Measurements from ENCODE around the gene MAST2. TPM values are rescaled to one million over a fixed set of nuclear protein-coding genes. Genes with fewer than 3 reads are reported as not detected.

MAST2 gene
- total RNA-seq, 1 experiment from 2014 or later, result 11.1 TPM

DNA sequence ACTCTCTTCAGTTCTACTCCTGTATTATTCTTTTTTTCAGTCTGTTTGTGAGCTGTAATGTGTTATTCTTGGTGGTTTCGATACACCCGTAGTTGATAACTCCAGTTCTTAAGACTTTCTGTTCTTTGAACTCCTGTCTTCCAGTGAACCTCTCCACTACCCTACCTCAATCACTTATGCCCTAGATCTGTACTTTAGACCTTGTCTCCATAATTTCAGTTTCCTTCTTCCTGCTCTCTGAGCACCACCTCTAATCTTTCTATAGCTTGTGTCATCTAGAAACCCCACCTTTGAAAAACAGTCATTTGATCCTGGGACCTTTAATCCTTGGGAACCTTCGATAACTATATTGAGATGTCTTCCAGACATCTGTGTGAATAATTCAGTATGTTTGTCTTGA lies 169.7 kb downstream of the MAST2 start:
- no peak for DNase-seq (ENCODE audit: extremely low read depth, low read depth)

DNA sequence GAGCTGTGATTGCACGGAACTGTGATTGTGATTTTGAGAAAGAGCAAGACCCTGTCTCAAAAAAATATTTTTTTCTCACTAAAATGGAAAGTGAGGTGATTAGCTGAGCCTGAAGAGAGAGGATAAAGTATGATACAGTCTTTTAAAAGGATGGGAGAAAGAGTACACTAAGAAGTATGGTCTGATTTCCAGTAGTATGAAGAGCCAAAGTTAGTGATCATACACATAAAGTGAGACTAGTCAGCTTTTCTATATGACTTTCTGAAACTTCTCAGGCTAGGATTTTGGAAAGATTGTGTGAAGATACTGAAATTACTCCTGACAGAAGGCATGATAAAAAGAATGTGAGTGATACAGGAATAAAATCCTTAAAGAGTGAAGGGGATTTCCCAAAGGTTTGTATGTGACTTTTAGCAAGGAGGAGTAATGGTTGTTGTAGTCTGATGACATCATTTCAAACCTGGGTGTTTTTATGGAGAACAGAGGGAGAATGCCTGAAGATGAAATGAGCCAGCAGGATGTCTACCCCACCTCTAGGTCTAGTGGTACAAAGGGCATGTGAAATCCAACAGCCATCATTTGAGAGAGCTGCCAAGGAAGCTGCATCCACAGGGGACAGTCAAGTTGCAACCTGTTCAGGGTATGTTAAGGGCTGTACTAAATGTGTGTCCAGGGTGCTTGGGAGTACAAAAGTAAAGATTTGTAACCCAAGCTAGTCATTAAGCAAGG lies 171.3 kb downstream of the MAST2 start:
- no peak for DNase-seq (ENCODE audit: extremely low read depth, low read depth)

DNA sequence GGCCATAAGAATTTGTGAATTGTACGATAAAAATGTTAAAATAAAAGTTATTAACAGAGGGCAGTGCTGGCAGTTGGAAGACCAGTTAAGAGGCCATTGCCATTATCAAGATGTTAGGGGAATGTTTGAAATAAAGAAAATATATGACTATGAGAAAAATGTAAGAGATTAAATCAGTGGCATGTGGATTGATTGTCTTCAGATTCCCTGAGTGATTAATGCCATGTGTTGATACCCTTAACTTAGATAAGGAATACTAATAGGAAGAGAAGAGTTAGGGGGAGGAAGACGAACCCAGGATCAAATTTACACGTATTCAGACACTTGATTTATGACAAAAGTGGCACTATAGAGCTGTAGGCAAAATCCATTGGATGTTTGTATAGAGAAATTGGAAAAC lies 173.2 kb downstream of the MAST2 start:
- no peak for DNase-seq (ENCODE audit: extremely low read depth, low read depth)

DNA sequence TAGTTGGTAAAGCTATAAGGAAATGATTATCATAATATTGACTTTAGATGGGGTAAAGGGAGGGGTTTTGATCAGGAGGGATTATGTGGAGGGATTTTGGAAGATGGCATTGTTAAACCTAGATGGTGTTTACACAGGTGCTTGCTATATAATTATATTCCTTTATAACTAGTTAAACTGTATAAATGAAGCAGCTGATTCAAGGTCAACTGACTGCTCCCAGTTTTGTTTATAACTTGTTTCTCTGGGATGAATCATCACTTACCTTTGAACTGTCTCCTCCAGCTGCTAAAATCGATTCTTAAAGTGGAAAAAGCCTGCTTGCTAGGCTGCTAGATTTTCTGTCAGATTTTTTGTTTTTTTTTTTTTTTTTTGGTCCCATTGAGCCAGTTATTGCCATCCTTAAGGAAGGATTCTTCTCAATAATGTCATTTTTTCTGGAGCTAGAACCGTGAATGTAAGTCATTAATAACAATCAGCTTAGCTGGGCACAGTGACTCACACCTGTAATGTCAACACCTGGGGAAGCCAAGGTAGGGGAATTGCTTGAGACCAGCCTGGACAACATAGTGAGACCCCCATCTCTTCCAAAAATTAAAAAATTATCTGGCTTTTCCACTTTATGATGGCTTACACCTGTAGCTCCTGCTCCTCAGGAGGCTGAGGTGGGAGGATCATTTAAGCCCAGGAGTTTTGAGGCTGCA lies 175.8 kb downstream of the MAST2 start:
- DNase-seq (ENCODE audit: extremely low read depth, low read depth), result no peak

DNA sequence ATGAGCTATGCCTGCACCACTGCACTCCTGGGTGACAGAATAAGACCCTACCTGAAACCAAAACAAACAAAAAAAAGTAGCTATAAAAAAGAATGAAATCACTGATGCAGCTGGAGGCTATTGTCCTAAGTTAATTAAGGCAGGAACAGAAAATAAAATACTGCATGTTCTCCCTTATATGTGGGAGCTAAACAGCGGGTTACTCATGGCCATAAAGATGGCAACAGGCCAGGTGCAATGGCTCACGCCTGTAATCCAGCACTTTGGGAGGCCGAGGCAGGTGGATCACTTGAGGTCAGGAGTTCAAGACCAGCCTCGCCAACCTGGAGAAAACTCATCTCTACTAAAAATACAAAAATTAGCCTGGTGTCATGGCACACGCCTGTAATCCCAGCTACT lies 176.4 kb downstream of the MAST2 start:
- no peak for DNase-seq (ENCODE audit: extremely low read depth, low read depth)

DNA sequence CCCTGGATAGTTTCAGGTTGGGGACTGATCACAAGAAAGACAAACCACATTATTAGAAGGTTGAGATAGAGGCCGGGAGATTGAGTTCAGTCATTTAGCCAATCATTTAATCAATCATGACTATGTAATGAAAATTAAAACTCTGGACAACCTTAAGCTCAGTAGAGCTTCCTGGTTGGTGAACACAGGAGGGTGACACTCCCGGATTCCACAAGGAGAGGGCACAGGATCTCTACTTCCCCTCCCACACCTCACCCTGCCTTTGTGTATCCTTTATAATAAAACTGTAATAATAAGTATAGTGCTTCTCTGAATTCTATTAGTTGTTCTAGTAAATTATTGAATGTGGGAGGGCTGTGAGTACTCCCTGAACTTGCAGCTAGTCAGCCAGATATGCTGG lies 178.9 kb downstream of the MAST2 start:
- DNase-seq (ENCODE audit: extremely low read depth, low read depth), result no peak

DNA sequence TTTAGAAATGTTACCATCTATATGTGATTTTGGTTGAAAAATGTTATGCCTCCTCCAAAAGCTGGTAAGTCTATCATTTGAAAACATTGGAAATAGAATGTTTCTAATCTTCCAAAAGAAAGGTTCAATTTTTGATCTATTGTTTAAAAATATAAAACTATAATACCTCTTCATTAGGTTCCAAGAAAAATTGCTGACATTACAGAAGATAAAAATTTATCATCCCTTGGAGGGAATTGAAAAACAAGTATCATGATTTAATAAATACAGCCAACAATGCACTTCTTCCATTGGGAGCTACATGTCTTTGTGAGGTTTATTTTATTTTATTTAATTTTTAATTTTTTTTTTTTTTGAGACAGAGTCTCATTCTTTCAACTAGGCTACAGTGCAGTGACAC lies 180.6 kb downstream of the MAST2 start:
- no peak for DNase-seq (ENCODE audit: extremely low read depth, low read depth)

DNA sequence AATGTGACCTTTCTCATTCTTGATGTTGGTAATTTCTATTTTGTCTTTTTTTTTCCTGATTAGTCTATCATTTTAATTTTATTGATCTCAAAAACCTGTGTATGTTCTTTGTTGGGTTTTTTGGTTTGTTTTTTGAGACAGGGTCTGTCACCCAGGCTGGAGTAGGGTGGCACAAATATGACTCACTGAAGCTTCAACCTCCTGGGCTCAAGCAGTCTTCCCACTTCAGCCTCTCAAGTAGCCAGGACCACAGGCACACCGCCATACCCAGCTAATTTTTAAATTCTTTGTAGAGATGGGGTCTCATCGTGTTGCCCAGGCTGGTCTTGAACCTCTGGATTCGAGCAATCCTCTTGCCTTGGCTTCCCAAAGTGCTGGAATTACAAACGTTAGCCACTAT lies 183.8 kb downstream of the MAST2 start:
- no peak for DNase-seq (ENCODE audit: extremely low read depth, low read depth)

DNA sequence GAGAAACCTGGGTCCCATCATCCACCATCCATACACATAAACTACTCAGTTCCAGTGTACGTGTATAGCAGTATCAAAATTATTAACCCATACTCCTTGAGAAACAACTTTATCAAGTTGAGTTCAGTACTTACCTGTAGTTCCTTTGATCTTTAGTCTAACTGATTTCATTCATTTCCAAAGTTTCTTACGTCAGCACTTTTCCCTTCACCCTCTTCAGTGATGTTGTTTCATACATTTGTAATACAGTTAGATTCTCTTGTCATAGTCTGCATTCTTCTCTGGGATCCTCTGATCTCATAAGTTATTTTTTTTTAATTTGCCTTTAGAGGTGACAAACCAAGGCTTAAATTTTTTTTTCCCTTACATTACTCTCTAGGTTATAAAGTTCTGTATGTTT lies 185.8 kb downstream of the MAST2 start:
- DNase-seq (ENCODE audit: extremely low read depth, low read depth), result no peak

DNA sequence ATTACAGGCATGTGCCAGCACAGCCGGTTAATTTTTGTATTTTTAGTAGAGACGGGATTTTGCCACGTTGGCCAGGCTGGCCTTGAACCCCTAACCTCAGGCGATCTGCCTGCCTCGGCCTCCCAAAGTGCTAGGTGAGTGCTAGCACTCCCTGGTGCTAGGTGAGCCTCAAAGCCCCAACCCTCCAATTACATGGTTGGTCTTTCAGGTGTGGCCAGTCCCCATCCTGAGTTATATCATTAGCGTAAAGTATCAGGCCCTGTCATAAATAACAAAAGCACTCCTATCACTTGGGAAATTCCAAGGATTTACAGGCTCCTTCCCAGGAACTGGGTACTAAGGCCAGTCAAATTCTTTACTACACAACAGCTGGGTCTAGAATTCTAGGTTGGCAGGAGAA lies 191.0 kb downstream of the MAST2 start:
- no peak for DNase-seq (ENCODE audit: extremely low read depth, low read depth)

DNA sequence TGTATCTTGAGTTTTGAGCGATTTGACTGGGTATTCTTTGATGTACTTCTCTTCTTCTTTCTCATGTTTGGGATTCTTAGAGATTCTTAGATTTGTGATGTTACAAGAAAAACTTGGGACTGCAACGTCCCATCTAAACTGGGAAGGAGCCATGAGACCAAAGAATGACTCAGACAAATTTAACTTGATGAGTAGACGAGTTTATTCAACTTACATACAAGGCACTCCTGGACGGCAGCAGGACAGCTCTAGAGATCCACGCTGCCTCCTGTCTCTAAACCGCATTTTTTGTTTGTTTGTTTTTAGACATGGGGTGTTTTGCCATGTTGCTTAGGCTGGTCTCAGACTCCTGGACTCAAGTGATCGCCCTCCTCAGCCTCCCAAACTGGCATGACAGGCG lies 191.9 kb downstream of the MAST2 start:
- DNase-seq (ENCODE audit: extremely low read depth, low read depth), result no peak

DNA sequence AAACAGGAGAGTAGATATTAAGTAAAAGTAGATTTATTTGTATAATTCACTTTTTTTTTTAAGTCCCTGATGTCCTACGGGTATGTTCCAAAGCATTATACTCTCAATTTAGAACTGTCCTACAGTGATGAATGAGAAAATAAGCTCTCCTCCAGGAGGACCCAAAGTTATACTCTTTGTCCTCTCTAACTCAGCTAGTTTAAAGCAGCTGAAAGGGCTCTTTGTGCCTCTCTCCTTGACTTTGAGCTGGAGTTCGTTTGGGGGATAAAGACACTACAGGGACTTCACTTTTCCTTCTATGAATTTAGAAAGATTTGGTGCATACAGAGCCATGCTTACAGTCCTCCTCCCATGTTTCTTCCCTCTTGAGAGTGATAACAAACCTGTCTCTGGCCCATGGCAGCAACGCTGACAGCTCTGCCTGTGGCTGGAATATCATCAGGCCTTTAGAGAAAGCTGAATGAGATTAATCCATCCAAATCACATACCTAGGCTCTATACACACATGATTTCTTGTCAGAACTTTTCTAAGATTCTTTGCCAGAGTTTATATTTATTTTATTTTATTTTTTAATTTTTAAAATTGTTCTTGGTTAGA lies 194.7 kb downstream of the MAST2 start:
- DNase-seq (ENCODE audit: extremely low read depth, low read depth), result no peak

DNA sequence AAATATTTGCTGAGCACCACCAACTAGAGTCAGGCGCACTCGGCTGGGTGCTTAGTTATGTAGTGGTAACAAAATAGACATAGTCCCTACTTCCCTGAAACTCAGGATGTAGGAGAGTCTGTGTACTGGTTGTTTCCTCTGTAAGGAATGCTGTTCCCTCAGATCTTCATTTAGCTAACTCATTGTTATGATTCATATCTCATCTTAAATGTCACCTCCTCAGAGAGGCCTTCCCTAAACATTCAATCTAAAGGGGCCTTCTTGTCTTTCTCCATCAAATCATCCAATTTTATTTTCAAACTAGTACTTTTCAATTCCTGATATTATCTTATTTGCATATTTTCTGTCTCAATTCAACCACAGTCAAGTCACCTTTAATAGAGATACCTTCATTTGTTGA lies 196.1 kb downstream of the MAST2 start:
- DNase-seq (ENCODE audit: extremely low read depth, low read depth), result no peak

DNA sequence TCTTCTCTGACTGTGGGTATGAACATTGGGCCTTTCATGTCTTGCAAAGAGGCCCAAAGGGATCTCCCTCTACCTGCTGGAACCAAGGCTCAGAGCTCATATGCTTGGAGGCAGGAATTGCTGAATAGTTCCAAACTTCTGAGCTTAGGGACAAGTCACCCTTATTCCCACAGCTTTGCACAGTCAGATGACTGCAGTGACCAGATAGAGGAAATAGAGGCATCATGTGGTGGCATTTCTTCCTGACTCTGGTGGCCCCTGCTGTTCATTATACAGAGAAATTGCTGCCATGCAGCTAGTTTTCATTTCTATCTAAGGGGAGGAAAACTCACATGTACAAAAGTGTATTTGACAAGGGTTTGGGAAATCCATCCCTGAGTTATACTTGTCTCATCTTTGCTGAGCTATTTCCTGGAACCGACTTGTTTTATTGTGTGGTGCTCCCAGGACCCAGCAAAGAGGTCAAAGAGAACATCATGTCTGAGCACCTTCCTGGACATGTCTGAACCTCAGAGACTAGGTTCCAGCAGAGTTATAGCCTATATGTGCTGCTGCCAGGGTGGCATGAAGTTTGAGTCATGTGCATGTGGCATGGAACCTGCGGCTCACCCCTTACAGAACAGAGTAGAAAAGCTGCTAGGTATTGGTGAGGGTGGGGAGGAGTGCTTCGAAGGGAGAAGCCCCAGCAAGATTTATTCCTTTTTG lies 197.8 kb downstream of the MAST2 start:
- no peak for DNase-seq (ENCODE audit: extremely low read depth, low read depth)

DNA sequence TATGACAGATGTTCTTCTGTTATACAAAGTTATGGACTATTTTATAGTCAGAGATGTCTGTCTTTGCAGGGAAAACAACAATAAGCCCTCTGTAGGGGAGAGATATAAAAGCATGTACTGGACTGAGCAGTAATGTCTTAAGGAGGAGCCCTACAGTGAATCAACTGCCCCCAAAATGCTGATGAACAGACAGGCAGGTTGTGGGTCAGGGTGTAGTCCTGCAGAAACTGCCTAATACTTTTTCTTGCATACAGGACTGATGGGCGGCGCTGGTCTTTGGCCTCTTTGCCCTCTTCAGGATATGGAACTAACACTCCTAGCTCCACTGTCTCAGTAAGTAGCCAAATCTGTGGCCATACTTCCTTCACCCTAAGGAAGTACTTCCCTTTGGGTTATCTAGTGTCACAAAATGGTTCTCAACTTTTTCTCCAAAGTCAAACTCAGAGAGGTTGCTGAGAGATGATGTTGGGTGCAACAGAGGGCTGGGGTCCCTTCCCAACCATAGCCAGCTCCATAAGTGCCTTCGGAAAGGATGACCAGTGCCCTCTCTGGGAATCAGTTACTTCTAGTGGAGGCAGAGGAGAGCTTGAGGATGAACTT lies 199.2 kb downstream of the MAST2 start:
- DNase-seq (ENCODE audit: extremely low read depth, low read depth), result no peak

DNA sequence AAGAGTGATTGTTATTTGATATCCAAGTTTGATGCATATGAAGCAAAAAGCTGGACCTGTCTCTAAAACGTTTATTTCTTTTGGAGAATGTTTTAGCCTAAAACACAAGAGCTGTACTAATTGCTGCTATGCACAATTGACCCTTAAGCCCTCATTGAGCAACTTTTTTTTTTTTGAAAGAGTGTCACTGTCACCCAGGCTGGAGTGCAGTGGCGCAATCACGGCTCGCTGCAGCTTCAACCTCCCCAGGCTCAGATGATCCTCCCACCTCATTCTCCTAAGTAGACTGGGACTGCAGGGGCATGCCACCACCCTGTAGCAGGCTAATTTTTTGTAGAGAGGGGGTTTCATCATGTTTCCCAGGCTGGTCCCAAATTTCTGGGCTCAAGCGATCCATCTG lies 199.9 kb downstream of the MAST2 start:
- no peak for DNase-seq (ENCODE audit: extremely low read depth, low read depth)

DNA sequence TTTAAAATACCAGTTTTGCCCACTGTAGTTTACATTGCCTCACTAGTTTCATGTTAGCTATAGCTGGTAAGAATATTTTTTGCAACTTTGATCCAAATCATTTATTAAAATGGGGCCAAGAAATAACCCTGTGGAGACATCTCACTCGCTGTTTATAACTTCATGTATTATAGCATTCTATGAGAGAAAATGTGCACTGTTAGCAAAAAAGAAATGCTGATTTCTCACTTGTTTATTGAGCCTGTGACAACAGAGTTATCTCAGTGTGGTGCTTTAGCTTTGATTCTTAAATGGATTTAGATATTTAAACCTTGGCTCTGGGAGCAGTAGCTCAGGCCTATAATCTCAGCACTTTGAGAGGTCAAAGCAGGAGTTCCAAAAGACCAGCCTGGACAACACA lies 201.1 kb downstream of the MAST2 start:
- DNase-seq (ENCODE audit: extremely low read depth, low read depth), result no peak

DNA sequence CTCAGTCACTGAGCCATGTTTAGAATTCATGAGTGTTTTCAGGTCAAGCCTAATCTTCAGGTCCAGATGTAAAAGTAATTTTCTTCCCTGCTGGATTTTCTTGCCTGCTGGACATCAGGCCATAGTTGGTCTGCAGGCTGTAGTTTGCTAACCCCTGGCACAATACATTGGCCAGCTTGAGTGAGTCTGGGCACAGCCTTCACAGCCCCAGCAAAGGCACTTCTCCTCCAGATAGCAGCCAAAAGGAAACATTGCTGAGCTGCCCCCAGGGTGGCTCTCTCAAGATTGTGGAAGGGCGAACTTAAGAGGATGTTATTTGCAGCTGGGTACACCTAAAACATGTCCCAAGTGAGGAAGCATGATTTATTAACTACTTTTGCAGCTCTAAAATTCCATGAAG lies 202.2 kb downstream of the MAST2 start:
- no peak for DNase-seq (ENCODE audit: extremely low read depth, low read depth)

DNA sequence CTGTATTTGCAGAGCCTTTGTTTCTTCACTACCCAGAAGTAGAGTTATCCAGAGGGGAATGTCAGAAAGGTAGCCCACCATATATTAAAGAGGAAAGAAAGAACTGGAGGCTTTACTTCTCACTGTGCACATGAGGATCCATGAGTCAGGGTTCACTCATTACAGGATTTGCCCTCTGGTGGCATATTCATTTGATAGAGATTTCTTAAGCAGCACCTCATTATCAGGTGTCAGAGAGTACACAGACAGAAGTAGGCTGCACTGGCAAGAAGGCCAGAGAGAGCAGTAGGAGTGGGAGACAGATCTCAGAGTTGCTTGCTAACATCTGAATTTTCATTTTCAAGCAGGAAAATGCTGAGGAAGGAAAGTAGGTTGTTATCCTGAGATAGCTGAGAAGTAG lies 205.2 kb downstream of the MAST2 start:
- no peak for DNase-seq (ENCODE audit: extremely low read depth, low read depth)

DNA sequence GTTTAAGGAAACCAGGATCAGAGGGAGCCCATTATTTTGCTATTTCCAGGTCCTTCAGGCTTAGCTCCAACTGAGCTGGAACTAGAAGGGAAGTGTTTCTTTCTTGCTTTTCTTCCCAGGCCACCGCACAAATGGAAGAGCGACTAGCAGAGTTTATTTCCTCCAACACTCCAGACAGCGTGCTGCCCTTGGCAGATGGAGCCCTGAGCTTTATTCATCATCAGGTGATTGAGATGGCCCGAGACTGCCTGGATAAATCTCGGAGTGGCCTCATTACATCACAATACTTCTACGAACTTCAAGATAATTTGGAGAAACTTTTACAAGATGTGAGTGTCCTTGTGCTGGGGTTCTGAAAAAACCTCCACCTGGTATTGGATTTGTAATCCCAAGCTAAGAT lies 207.2 kb downstream of the MAST2 start:
- no peak for DNase-seq (ENCODE audit: extremely low read depth, low read depth)

DNA sequence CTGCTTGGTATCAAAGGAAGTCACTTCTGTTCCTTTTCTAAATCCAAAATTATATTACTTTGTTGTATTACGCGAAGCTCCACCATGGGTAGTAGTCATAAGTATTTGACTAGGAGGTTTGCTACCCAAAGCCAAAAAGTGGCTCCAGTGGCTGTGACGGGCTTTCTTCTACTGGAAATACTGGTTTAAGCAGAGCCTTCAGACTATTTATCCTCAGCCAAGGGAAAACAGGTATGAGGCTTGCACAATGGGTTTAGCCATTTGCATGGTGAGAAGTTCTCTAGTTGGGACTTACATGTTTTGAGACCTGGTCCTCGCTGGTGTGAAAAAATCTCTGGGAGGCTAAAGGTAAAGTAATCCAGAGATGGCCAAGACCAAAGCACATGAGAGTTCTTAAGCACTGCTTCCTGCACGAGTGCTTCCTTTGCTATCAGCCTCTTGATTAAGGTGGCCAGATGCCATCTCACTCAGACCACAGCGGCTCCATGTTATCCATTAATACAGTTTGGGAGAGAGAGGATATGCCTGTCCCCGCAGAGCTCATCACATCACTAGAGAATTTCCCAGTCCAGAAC lies 207.8 kb downstream of the MAST2 start:
- no peak for DNase-seq (ENCODE audit: extremely low read depth, low read depth)

Data from NCI-H460 (cell line).